H1 (cell line): ENCODE results near the gene CACNA2D1. TPM values are rescaled to one million over a fixed set of nuclear protein-coding genes. Genes with fewer than 3 reads are reported as not detected.

Source experiments
- CTCF ChIA-PET: fragments of 300-600 bp; sonication (Branson Sonifier 250); formaldehyde crosslinking; loops from one replicate; lab custom pipeline; 2021; ENCODE audit not compliant: partially characterized antibody; lab: Charles Lee
- POLR2A ChIA-PET: fragments of 300-600 bp; sonication (Branson Sonifier 250); formaldehyde crosslinking; loops from one replicate; lab custom pipeline; 2021; ENCODE audit warnings: inconsistent platforms; ENCODE audit not compliant: partially characterized antibody; lab: Charles Lee
- DNase-seq, 2 experiments: peaks; one replicate each; pipeline versions ENCODE4 v3.0.0 to v3.0.0-alpha.2; 2010 to 2022; ENCODE audit warnings: low spot score in 2 of 2, low read depth in 1 of 2, mixed read lengths in 1 of 2
- FAIRE-seq: peaks from 2 replicates; lab custom pipeline; 2011; peaks lifted over from hg19 to GRCh38; lab: Jason Lieb, UNC
- H2AFZ ChIP-seq: 2 replicates; pipeline ENCODE4 v1.8.1; 2012; ENCODE audit warnings: low read length, inconsistent platforms
- H2AK5ac ChIP-seq: 2 replicates; pipeline ENCODE4 v1.6.1; 2013; ENCODE audit warnings: low read depth, low read length
- H2BK120ac ChIP-seq: replicated peaks from 2 replicates; pipeline ENCODE3; 2013; ENCODE audit warnings: low read depth, low read length, inconsistent platforms
- H2BK12ac ChIP-seq: 2 replicates; pipeline ENCODE4 v1.6.1; 2013; ENCODE audit warnings: low read depth, low read length
- H2BK15ac ChIP-seq: 2 replicates; pipeline ENCODE4 v1.6.1; 2013; ENCODE audit warnings: low read length
- H2BK20ac ChIP-seq: 2 replicates; pipeline ENCODE4 v1.6.1; 2013; ENCODE audit warnings: low read length
- H2BK5ac ChIP-seq: 2 replicates; pipeline ENCODE4 v1.6.1; 2013; ENCODE audit warnings: low read depth, low read length
- H3K14ac ChIP-seq: 2 replicates; pipeline ENCODE4 v1.6.1; 2013; ENCODE audit warnings: inconsistent platforms; ENCODE audit not compliant: insufficient read length
- H3K18ac ChIP-seq: 2 replicates; pipeline ENCODE4 v1.6.1; 2013; ENCODE audit warnings: low read length; ENCODE audit errors: extremely low read depth
- H3K23ac ChIP-seq: 2 replicates; pipeline ENCODE4 v1.6.1; 2013; ENCODE audit warnings: inconsistent platforms; ENCODE audit not compliant: insufficient read length
- H3K23me2 ChIP-seq: 2 replicates; pipeline ENCODE4 v1.6.1; 2013; ENCODE audit warnings: low read depth, low read length
- H3K27ac ChIP-seq: 2 replicates; pipeline ENCODE4 v1.6.1; 2011; ENCODE audit warnings: low read depth, low read length, inconsistent platforms
- H3K27me3 ChIP-seq, 4 experiments: replicated peaks in 1 of 4; 1 replicate in 1 of 4; 2 replicates in 3 of 4; pipeline versions ENCODE4 v1.6.1 to v1.8.1; 2011 to 2013; ENCODE audit warnings: low read length in 3 of 4, mild to moderate bottlenecking in 3 of 4, inconsistent platforms in 2 of 4, mixed read lengths in 2 of 4, moderate library complexity in 1 of 4; ENCODE audit not compliant: control insufficient read depth in 3 of 4, insufficient read depth in 3 of 4; ENCODE audit errors: extremely low read depth in 1 of 4
- H3K36me3 ChIP-seq, 4 experiments: 2 replicates each; pipeline versions ENCODE4 v1.6.1 to v1.8.1; 2011 to 2013; ENCODE audit warnings: mild to moderate bottlenecking in 4 of 4, low read length in 3 of 4, moderate library complexity in 2 of 4, control low read depth in 1 of 4, inconsistent platforms in 1 of 4; ENCODE audit not compliant: insufficient read depth in 4 of 4, control insufficient read depth in 2 of 4
- H3K4ac ChIP-seq: replicated peaks from 2 replicates; pipeline ENCODE3; 2013; ENCODE audit warnings: low read length, low read depth, mixed read lengths, inconsistent platforms; ENCODE audit not compliant: insufficient read length
- H3K4me1 ChIP-seq, 4 experiments: replicated peaks in 1 of 4; 1 replicate in 1 of 4; 2 replicates in 3 of 4; pipeline versions ENCODE4 v1.6.1 to v1.8.1; 2011 to 2013; ENCODE audit warnings: low read length in 3 of 4, inconsistent platforms in 2 of 4, mixed read lengths in 1 of 4; ENCODE audit not compliant: insufficient read depth in 4 of 4, control insufficient read depth in 3 of 4
- H3K4me2 ChIP-seq, 2 experiments: 2 replicates each; pipeline versions ENCODE4 v1.6.1 to v1.8.1; 2011 to 2013; ENCODE audit warnings: low read depth in 2 of 2, low read length in 2 of 2, control low read depth in 1 of 2, inconsistent platforms in 1 of 2, mild to moderate bottlenecking in 1 of 2; ENCODE audit not compliant: insufficient read depth in 1 of 2
- H3K4me3 ChIP-seq, 4 experiments: fragments of 200-600, 300-600 bp in 1 of 4; sonication (generic), shearing (Covaris generic), sonication (Bioruptor Twin) in 1 of 4; 2 replicates each; pipeline versions ENCODE4 v1.5.1 to v1.8.1; 2011 to 2016; ENCODE audit warnings: low read length in 4 of 4, low read depth in 3 of 4, control low read depth in 2 of 4, inconsistent platforms in 2 of 4, mild to moderate bottlenecking in 2 of 4, mixed read lengths in 1 of 4, moderate library complexity in 1 of 4; ENCODE audit not compliant: insufficient read depth in 2 of 4; ENCODE audit errors: extremely low read depth in 1 of 4
- H3K56ac ChIP-seq: replicated peaks from 2 replicates; pipeline ENCODE3; 2013; ENCODE audit warnings: low read depth, mild to moderate bottlenecking, mixed read lengths, low read length, inconsistent platforms; ENCODE audit not compliant: insufficient read length
- H3K79me1 ChIP-seq: 2 replicates; pipeline ENCODE4 v1.6.1; 2013; ENCODE audit warnings: low read depth, low read length, control low read depth
- H3K79me2 ChIP-seq, 2 experiments: 2 replicates each; pipeline versions ENCODE4 v1.6.1 to v1.8.1; 2012 to 2013; ENCODE audit warnings: low read length in 2 of 2, mild to moderate bottlenecking in 2 of 2, inconsistent platforms in 1 of 2; ENCODE audit not compliant: insufficient read depth in 2 of 2, control insufficient read depth in 1 of 2
- H3K9ac ChIP-seq, 4 experiments: replicated peaks in 1 of 4; 1 replicate in 1 of 4; 2 replicates in 3 of 4; pipeline versions ENCODE4 v1.6.1 to v1.8.1; 2011 to 2013; ENCODE audit warnings: low read depth in 3 of 4, low read length in 3 of 4, control low read depth in 2 of 4, mild to moderate bottlenecking in 2 of 4, moderate library complexity in 2 of 4, inconsistent platforms in 1 of 4; ENCODE audit errors: extremely low read depth in 1 of 4
- H3K9me3 ChIP-seq, 2 experiments: 2 replicates each; pipeline versions ENCODE4 v1.6.1 to v1.8.1; 2012 to 2013; ENCODE audit warnings: mild to moderate bottlenecking in 2 of 2, moderate library complexity in 2 of 2, control low read depth in 1 of 2, inconsistent platforms in 1 of 2, low read depth in 1 of 2, low read length in 1 of 2, mixed read lengths in 1 of 2; ENCODE audit not compliant: insufficient read depth in 2 of 2
- H4K20me1 ChIP-seq, 2 experiments: replicated peaks in 1 of 2; 2 replicates each; pipeline versions ENCODE3 to v1.8.1; 2011 to 2013; ENCODE audit warnings: inconsistent platforms in 2 of 2, low read length in 2 of 2, mild to moderate bottlenecking in 1 of 2; ENCODE audit not compliant: insufficient read depth in 2 of 2, control insufficient read depth in 1 of 2
- H4K5ac ChIP-seq: 2 replicates; pipeline ENCODE4 v1.6.1; 2013; ENCODE audit warnings: low read length, low read depth, mixed read lengths, inconsistent platforms; ENCODE audit not compliant: insufficient read length
- H4K8ac ChIP-seq: 2 replicates; pipeline ENCODE4 v1.8.0; 2013; ENCODE audit warnings: mild to moderate bottlenecking, moderate library complexity, low read length, inconsistent platforms; ENCODE audit not compliant: insufficient read depth; ENCODE audit errors: extremely low read depth
- H4K91ac ChIP-seq: replicated peaks from 2 replicates; pipeline ENCODE3; 2013; ENCODE audit warnings: low read length, mixed read lengths, inconsistent platforms; ENCODE audit not compliant: insufficient read length
- CEBPB ChIP-seq: IDR thresholded peaks from 2 replicates; pipeline ENCODE4 v1.6.1; 2012; ENCODE audit warnings: low read depth, low read length
- KDM1A ChIP-seq: fragments of 200-600, 300-600 bp; sonication (generic); IDR thresholded peaks from 2 replicates; pipeline ENCODE4 v1.7.1; 2016; ENCODE audit warnings: mild to moderate bottlenecking, low read length, borderline replicate concordance
- POLR2AphosphoS5 ChIP-seq: IDR thresholded peaks from 2 replicates; pipeline ENCODE4 v1.6.1; 2011; ENCODE audit warnings: low read depth, low read length
- SAP30 ChIP-seq: fragments of 300-600 bp; sonication (generic); IDR thresholded peaks from 2 replicates; pipeline ENCODE4 v1.7.1; 2012; ENCODE audit warnings: low read length, moderate library complexity, mild to moderate bottlenecking, inconsistent platforms; ENCODE audit not compliant: insufficient read depth, insufficient replicate concordance
- SIN3A ChIP-seq, 2 experiments: IDR thresholded peaks in 1 of 2; conservative IDR thresholded peaks in 1 of 2; 2 replicates each; pipeline ENCODE4 v1.6.1; 2011 to 2012; ENCODE audit warnings: low read length in 2 of 2, improper control_type of control experiment in 1 of 2, low read depth in 1 of 2, mild to moderate bottlenecking in 1 of 2
- SIRT6 ChIP-seq: IDR thresholded peaks from one replicate; pipeline ENCODE4 v1.7.1; 2012; ENCODE audit warnings: low read length, inconsistent platforms
- SP2 ChIP-seq: IDR thresholded peaks from 2 replicates; pipeline ENCODE4 v1.6.1; 2012; ENCODE audit warnings: mild to moderate bottlenecking, low read length, inconsistent platforms
- TAF7 ChIP-seq: optimal IDR thresholded peaks from 2 replicates; pipeline ENCODE3; 2011; ENCODE audit warnings: low read depth, mild to moderate bottlenecking, inconsistent platforms, low read length, moderate library complexity, borderline replicate concordance
- TBP ChIP-seq: IDR thresholded peaks from 2 replicates; pipeline ENCODE4 v1.6.1; 2011; ENCODE audit warnings: low read depth, low read length, improper control_type of control experiment
- TCF12 ChIP-seq: IDR thresholded peaks from 2 replicates; pipeline ENCODE4 v1.6.1; 2011; ENCODE audit warnings: low read depth, mild to moderate bottlenecking, low read length
- TEAD4 ChIP-seq: IDR thresholded peaks from 2 replicates; pipeline ENCODE4 v1.6.1; 2012; ENCODE audit warnings: low read depth, low read length, inconsistent platforms, mixed read lengths
- USF2 ChIP-seq: IDR thresholded peaks from 2 replicates; pipeline ENCODE4 v1.6.1; 2011; ENCODE audit warnings: low read length, improper control_type of control experiment
- YY1 ChIP-seq: IDR thresholded peaks from 2 replicates; pipeline ENCODE4 v1.6.1; 2011; ENCODE audit warnings: low read depth, mild to moderate bottlenecking, low read length
- ZNF274 ChIP-seq: IDR thresholded peaks from 2 replicates; pipeline ENCODE4 v1.7.0; 2012; ENCODE audit warnings: low read length, borderline replicate concordance; ENCODE audit errors: extremely low read depth
- WGBS, 2 experiments: shearing (Covaris generic) in 1 of 2; methylation state at CpG; one replicate each; pipeline versions ENCODE4 v1.1.6 to v1.1.7; 2013 to 2015; ENCODE audit warnings: low lambda C conversion rate in 2 of 2, mixed read lengths in 2 of 2, inconsistent platforms in 1 of 2, low coverage in 1 of 2, missing lambda C conversion rate in 1 of 2; ENCODE audit not compliant: insufficient replicate concordance in 2 of 2, insufficient coverage in 1 of 2, insufficient read length in 1 of 2; ENCODE audit errors: extremely low coverage in 1 of 2, missing lambda C conversion rate in 1 of 2; 5-methylcytosine and 5-hydroxymethylcytosine counted together
- polyA plus RNA-seq, 7 experiments: library from polyadenylated mRNA; depleted of rRNA in 3 of 7; stranded (reverse) in 5 of 7; unstranded in 2 of 7; fragments of >200 nt in 5 of 7; fragments of 200-250 nt in 2 of 7; gene quantifications; 1 replicate in 5 of 7; 2 replicates in 1 of 7; 4 replicates in 1 of 7; pipeline versions ENCODE4 v1.2.1 to v1.2.3, GENCODE V29; 2011 to 2013; ENCODE audit warnings: missing spikeins in 2 of 7, mixed read lengths in 2 of 7
- total RNA-seq: library from RNA; stranded (reverse); fragmentation: NEBNext Ultra II Directional; extraction: Animal tissue kit (Norgen Biotek cat#: 25700); gene quantifications from 2 replicates; pipeline ENCODE4 v1.2.1, GENCODE V29; 2021

Gene CACNA2D1
- total and polyA plus RNA-seq, 2 of the 8 experiments (the other 6 are each of a cell fraction or from before 2014, with no cell fraction given), result 4.3 to 27.3 TPM

GRCh38 chr7:82438521-82438920 lies 5.1 kb downstream of the CACNA2D1 start:
- ChIA-PET CTCF (interaction anchor here (0.6 kb wide), 1 partner anchor 70 kb away, joined by 3 read pairs; no protein-coding TSS in a partner anchor), POLR2A (interaction anchor here (1.2 kb wide), 1 partner anchor 25 kb away, joined by 4 read pairs; no protein-coding TSS in a partner anchor)
- H2AK5ac ChIP-seq, result no peak overlapping the region
- H3K79me2 ChIP-seq, result peaks cover 0 to 84% of the 10 kb centered on the region in 2 experiments; a peak in 3 of 4 replicates
- no peak overlapping the region for H2BK20ac ChIP-seq
- H3K18ac ChIP-seq, result no peak overlapping the region
- H2BK15ac ChIP-seq, result no peak overlapping the region
- DNase-seq (no peak), FAIRE-seq (no peak)
- no peaks in the 10 kb centered on the region for H3K36me3 ChIP-seq
- H3K4me1 ChIP-seq, result peaks cover 0 to 2% (median 0%) of the 10 kb centered on the region in 4 experiments; a peak in 2 of 7 replicates
- no peak overlapping the region for H4K91ac ChIP-seq
- H2BK12ac ChIP-seq, result no peak overlapping the region
- no peaks in the 10 kb centered on the region for H3K79me1 ChIP-seq
- WGBS, 2 experiments, result 88% methylated on average over 5 of the region's 5 CpGs; no CpG with 5 or more reads in 1 of the 2 experiments
- peaks cover 5% of the 10 kb centered on the region; the same call in 1 of the 2 replicates for H3K23me2 ChIP-seq
- H3K27me3 ChIP-seq, result no peaks in the 10 kb centered on the region
- no peak overlapping the region for H3K4ac ChIP-seq
- H4K5ac ChIP-seq, result no peak overlapping the region
- H3K23ac ChIP-seq, result no peak overlapping the region
- no peak overlapping the region for H2BK120ac ChIP-seq
- no peaks in the 10 kb centered on the region for H3K9me3 ChIP-seq
- no peak overlapping the region for H3K56ac ChIP-seq
- peaks cover 0 to under 1% of the 10 kb centered on the region in 2 experiments for H4K20me1 ChIP-seq
- no peak overlapping the region for H3K9ac ChIP-seq
- no peak overlapping the region for H3K27ac ChIP-seq
- H3K14ac ChIP-seq, result no peak overlapping the region
- H3K4me2 ChIP-seq, result no peak overlapping the region
- no peak overlapping the region for H2AFZ ChIP-seq
- no peak overlapping the region for H2BK5ac ChIP-seq
- H3K4me3 ChIP-seq, result no peak overlapping the region
- no peak overlapping the region for H4K8ac ChIP-seq
- no peak for TF ChIP-seq CEBPB
- no peak for TF ChIP-seq SIN3A (conservative IDR thresholded peaks at IDR 0.05 in 1 of 2, IDR thresholded peaks at IDR 0.05 in 1 of 2; ENCODE audit: low read depth in 1 of 2, low read length in 2 of 2)
- TF ChIP-seq POLR2AphosphoS5, result no peak
- TF ChIP-seq TCF12, result no peak
- TF ChIP-seq TBP, result no peak
- TF ChIP-seq ZNF274, result no peak
- TF ChIP-seq SIRT6, result no peak
- TF ChIP-seq USF2, result no peak
- no peak for TF ChIP-seq SP2
- TF ChIP-seq KDM1A, result no peak
- TF ChIP-seq TEAD4, result no peak
- TF ChIP-seq YY1, result no peak
- no peak for TF ChIP-seq SAP30
- no peak for TF ChIP-seq TAF7
